GM18873 (cell line): ENCODE results near the gene NRSN2.
"Not testable (repeated sequence)": the region's sequence is repeated elsewhere in the genome, so short reads cannot be mapped to it uniquely, and the experiment has no call there.

Experiments used
- ATAC-seq: cut with Tn5 transposase; IDR thresholded peaks from one replicate; pipeline ENCODE4 v1.9.1; 2021; ENCODE audit warnings: mild to moderate bottlenecking, moderate library complexity, moderate number of reproducible peaks; ENCODE audit not compliant: unreplicated experiment, low FRiP score

NRSN2 gene

GRCh38 chr20:371755-372542 lies 25.0 kb downstream of the NRSN2 start:
- no peak for ATAC-seq

- not testable (repeated sequence) for ATAC-seq
These were observed 25.7 kb downstream of the NRSN2 start for GRCh38 chr20:372543-373082.

- no peak for ATAC-seq
These were observed 26.4 kb downstream of the NRSN2 start for GRCh38 chr20:373171-373890.

- ATAC-seq = no peak
These were observed 28.5 kb downstream of the NRSN2 start for GRCh38 chr20:375265-375889.

- no peak for ATAC-seq
These were observed 29.2 kb downstream of the NRSN2 start for GRCh38 chr20:376089-376488.

GRCh38 chr20:376750-377149 lies 29.8 kb downstream of the NRSN2 start:
- ATAC-seq = no peak

GRCh38 chr20:377578-377977 lies 30.7 kb downstream of the NRSN2 start:
- ATAC-seq = not testable (repeated sequence)

GRCh38 chr20:378961-379336 lies 32.0 kb downstream of the NRSN2 start:
- no peak for ATAC-seq

GRCh38 chr20:380763-381580 lies 34.1 kb downstream of the NRSN2 start:
- ATAC-seq = peak; percentile 37

- peak; percentile 48 for ATAC-seq
These were observed 34.8 kb downstream of the NRSN2 start for GRCh38 chr20:381581-382290.

GRCh38 chr20:382291-383115 lies 35.6 kb downstream of the NRSN2 start:
- ATAC-seq = no peak

- ATAC-seq = no peak
These were observed 37.0 kb downstream of the NRSN2 start for GRCh38 chr20:383889-384288.

- ATAC-seq = no peak
These were observed 37.8 kb downstream of the NRSN2 start for GRCh38 chr20:384723-385122.

- ATAC-seq = no peak
These were observed 38.5 kb downstream of the NRSN2 start for GRCh38 chr20:385448-385847.

- not testable (repeated sequence) for ATAC-seq
These were observed 39.7 kb downstream of the NRSN2 start for GRCh38 chr20:386634-387033.

- no peak for ATAC-seq
These were observed 40.6 kb downstream of the NRSN2 start for GRCh38 chr20:387520-387919.

- ATAC-seq = no peak
These were observed 41.4 kb downstream of the NRSN2 start for GRCh38 chr20:388034-388994.

- no peak for ATAC-seq
These were observed 42.3 kb downstream of the NRSN2 start for GRCh38 chr20:389220-389619.
